ENCODE measurements around the gene TNXB.
A peak's percentile ranks its signal among the peaks of the same experiment; 100 is the strongest.
"Not testable (repeated sequence)": the region's sequence is repeated elsewhere in the genome, so short reads cannot be mapped to it uniquely, and the experiment has no call there.

The TNXB gene

DNA sequence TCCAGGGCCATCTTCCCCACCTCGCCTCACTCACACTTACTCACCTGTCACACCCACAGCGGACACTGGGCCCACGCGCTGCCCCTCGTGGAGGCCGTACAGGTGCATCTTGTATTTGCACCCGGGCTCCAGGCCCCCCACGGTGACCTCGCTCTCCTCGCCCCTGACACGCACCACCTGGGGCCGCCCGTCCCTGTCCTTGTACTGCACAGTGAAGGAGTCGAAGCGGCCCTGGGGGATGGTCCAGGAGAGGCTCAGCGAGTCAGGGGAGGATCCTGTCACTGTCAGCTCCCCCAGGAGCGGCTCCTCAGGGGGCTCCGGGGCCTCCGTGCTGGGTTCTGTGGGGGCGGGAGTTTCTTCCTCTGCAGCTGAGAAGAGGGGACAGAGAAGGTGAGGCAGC is 56.5 kb downstream of the TNXB start:
- not testable (repeated sequence) for DNase-seq

- no peak for DNase-seq
Measured at GRCh38 chr6:32050562-32050961, 58.6 kb downstream of the TNXB start.

- DNase-seq, result not testable (repeated sequence)
Measured at GRCh38 chr6:32049736-32050135, 59.4 kb downstream of the TNXB start.

GRCh38 chr6:32049149-32049548 is 60.0 kb downstream of the TNXB start:
- not testable (repeated sequence) for DNase-seq

DNA sequence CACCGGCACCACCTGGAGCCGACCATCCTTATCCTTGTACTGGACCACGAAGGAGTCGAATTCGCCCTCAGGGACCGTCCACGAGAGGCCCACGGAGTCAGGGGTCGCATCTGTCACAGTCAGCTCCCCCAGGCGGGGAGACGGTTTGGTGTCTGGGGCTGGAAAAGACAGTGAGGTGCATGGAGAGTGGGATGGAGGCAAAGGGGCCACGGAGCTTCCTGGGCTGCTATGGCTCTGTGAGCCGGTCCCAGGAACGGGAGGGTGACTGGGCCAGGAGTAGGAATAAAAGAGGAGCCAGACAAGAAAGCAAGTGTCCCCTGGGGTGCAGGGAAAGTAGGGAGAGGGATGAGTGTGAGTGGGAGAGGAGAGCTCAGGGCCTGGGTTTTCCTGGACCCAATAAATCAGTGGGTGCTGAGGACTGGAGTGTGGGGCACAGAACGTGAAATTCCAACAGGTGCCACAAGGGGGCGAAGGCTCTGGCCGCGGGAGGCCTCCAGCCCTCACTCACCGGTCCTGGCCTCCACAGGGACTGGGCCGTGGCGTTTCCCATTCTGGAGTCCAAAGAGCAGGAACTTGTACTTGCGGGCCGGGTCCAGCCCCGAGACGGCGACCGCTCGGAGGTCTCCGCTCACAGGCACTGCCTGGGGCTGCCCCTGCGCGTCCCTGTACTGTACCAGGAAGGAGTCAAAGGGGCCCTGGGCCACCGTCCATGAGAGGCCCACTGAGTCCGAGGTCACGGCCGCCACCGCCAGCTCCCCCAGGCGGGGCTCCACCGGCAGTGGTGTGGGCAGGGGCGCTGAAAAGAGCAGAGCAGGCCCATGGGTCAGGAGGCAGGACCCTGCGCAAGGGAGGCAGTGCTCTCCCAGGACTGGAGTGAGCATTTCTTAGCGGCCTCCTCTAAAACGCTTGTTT is 61.0 kb downstream of the TNXB start:
- peak; percentile 29 for DNase-seq

GRCh38 chr6:32047539-32047854 is 61.6 kb downstream of the TNXB start:
- no peak for DNase-seq

- DNase-seq, result no peak
Measured at GRCh38 chr6:32047084-32047478, 62.1 kb downstream of the TNXB start.

DNA sequence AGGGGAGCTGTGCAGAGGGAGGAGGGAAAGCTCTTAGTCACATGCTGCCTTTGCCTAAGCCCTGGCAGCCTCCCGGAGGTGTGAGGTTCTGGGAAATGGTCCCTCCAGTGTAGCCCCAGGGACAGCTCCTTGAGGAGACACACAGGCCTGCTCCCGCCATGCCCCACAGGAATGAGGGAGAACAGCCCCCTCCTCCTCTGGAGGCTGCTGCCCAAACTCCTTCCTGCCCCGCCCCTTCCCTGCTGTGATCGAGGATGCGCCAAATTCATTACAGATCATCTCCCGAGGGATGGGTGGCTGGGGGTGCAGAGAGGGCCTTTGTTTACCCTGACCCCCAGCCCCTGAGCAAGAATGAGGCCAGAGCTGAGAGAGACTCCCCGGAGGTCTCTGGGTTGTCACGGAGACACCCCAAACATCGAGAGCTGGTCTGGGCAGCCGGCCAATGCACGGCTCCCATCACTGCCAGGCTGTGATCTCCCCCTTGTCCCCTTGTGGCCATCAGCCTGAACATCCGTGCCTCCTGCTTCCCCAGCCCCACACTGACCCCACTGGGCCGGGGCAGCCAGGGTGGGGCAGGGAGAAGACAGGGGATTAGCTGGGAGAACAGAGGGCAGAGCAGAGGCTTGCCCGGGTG is 62.6 kb downstream of the TNXB start:
- no peak for DNase-seq

DNA sequence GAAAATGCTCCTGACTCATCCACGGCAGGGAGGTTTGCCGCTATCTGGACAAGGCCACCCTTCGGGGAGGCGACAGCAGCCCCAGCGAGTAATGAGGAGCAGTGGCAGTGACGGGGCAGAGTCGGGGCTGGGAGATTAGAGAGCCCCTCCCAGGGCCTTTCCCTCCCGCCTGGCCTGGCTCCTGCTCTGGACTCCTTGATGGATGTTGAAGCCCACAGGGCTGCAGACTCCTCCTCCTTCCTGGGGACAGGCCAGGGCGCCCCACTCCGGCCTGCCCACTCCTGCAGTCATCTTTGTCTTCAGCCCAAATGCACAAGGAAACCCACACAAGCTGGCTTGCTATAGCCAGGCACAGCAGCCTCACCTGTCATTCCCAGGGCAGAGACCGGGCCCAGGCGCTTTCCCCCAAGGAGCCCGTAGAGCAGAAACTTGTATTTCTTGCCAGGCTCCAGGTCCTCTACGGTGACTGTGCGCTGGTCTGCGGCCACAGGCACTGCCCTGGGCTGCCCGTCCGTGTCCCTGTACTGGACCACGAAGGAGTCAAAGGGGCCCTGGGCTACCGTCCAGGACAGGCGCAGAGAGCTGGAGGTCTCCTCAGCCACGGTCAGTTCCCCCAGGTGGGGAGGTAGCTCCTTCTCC is 63.2 kb downstream of the TNXB start:
- no peak for DNase-seq

DNA sequence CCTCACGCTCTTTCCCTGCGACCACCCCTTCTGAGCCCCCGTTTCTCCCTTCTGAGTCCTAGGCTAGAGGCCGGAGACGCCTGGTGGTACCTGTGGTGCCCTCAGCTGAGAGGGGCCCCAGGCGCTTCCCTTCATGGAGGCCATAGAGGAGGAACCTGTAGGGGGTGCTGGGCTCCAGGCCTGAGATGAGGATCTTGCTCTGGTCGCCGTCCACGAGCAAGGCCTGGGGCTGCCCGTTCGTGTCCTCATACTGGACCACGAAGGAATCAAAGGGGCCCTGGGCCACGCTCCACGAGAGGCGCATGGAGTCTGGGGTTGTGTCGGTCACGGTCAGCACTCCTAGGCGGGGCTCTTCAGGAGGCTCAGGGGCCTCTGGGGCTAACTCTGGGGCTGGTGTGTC is 64.2 kb downstream of the TNXB start:
- not testable (repeated sequence) for DNase-seq

DNA sequence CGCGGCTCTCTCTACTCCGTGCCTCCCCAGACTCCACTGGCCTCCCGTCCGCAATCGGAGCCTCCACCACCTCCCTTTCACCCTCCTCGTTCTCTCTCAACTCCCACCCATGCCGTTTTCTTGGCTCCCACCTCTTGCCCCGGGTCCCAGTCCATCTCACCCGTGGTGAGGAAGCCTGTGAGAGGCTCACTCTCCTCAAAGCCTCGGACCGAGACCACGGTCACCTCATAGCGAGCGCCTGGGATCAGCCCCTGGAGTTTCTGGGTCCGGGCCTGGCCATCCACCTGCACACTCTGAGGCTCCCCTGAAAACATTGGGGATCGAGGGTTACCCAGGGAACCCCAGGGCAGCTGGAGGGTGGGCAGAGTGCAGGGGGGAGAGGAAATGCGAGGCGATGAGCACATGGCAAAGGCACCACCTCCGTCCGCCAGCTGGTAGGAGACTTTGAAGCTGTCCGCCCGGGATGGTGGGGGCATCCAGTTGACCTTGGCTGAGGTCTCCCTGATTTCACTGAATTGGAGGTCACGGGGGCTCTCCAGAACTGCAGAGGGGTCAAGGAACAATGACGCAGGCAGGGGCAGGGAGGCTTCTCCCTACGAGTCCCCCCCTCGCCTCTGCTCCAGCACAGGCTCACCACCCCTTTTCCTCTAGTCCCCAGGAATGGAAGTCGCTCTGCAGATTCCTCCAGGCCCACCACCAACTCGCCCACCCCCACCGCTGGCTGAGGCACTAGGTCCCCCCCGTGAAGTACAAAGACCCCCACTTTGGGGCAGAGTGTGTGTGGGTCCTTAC is 65.4 kb downstream of the TNXB start:
- not testable (repeated sequence) for DNase-seq

GRCh38 chr6:32042276-32042675 is 66.9 kb downstream of the TNXB start:
- DNase-seq, result not testable (repeated sequence)

GRCh38 chr6:32041385-32041784 is 67.8 kb downstream of the TNXB start:
- DNase-seq, result not testable (repeated sequence)

GRCh38 chr6:32041050-32041321 is 68.2 kb downstream of the TNXB start:
- DNase-seq, result not testable (repeated sequence)

DNA sequence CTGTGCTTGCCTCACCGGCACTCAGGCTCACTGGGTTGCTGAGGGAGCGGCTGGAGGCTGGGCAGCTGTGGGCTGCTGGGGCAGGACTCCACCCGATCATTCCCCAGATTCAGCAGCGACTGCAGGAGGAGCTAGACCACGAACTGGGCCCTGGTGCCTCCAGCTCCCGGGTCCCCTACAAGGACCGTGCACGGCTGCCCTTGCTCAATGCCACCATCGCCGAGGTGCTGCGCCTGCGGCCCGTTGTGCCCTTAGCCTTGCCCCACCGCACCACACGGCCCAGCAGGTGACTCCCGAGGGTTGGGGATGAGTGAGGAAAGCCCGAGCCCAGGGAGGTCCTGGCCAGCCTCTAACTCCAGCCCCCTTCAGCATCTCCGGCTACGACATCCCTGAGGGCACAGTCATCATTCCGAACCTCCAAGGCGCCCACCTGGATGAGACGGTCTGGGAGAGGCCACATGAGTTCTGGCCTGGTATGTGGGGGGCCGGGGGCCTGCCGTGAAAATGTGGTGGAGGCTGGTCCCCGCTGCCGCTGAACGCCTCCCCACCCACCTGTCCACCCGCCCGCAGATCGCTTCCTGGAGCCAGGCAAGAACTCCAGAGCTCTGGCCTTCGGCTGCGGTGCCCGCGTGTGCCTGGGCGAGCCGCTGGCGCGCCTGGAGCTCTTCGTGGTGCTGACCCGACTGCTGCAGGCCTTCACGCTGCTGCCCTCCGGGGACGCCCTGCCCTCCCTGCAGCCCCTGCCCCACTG is 68.7 kb downstream of the TNXB start:
- DNase-seq, result not testable (repeated sequence)

GRCh38 chr6:32039321-32040274 is 69.5 kb downstream of the TNXB start:
- DNase-seq, result not testable (repeated sequence)

DNA sequence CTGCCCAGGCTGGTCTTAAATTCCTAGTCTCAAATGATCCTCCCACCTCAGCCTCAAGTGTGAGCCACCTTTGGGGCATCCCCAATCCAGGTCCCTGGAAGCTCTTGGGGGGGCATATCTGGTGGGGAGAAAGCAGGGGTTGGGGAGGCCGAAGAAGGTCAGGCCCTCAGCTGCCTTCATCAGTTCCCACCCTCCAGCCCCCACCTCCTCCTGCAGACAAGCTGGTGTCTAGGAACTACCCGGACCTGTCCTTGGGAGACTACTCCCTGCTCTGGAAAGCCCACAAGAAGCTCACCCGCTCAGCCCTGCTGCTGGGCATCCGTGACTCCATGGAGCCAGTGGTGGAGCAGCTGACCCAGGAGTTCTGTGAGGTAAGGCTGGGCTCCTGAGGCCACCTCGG is 70.3 kb downstream of the TNXB start:
- not testable (repeated sequence) for DNase-seq

- DNase-seq, result not testable (repeated sequence)
Measured at GRCh38 chr6:32037598-32038524, 71.3 kb downstream of the TNXB start, which contains the start of gene CYP21A2. CYP21A2 (plus strand) TSS chr6:32038415; CDS start chr6:32038423, 8 bp downstream.

DNA sequence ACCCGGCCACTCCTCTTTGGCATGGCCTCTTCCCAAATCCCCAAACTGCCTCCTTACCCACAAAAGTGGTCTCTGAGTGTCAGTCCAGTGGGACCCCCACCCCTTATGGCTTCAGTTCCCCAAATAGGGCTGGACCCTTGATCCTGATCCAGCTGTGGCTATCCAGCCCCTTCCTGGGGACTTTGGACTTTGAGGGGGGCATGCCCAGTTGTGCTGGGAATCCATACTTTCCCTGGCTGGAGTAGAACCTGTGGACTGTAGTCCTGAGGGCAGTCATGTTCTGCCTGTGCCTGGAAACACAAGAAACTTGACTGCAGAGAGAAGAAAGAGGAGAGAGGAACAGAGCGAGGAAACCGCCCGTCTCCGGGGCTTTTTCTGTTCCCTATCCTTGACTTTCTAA is 72.0 kb downstream of the TNXB start:
- not testable (repeated sequence) for DNase-seq
